ENCODE data around the gene KCNAB2.

KCNAB2 gene

GRCh38 chr1:6045561-6045960 is at the start of gene KCNAB2:
Gene KCNAB2 (plus strand): TSS chr1:6045888. CDS start chr1:6051537, 5,649 bp downstream.
- DNase-seq (ENCODE audit: insufficient read length, low spot score) = no peak
- no peak for FAIRE-seq

DNA sequence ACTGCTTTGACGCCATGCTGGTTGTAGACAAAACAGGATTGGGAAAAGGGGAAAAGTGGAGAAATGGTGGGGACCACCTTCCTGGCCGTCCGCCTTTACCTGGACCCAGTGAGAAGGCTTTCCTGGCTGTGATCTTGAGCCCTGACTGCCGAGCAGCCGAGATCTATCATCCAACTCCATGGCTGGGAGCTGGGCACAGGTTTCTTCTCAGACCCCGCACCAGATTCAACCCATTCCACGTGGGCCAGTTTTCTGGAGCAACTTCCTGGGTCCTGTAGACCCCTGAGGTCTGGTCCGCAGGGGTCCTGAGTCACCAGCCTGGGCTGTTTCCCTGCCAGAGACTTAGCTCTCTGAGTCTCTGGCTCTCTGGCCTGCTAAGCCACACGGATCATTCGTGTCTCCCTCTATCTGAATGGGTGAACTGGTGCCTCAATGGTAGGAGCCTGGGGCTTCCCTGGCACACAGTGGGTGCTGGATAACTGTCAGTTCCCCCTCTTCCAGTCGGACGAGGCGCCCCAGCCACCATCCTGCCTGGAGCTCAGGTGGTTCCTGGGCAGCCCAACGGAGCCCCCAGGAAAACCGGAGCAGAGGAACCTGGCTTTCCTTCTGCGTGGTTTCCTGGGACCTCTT is 48.9 kb upstream of the KCNAB2 start:
- DNase-seq (ENCODE audit: insufficient read length, low spot score) = no peak
- FAIRE-seq = no peak

GRCh38 chr1:5997316-5997715 is 48.4 kb upstream of the KCNAB2 start:
- FAIRE-seq (no peak), DNase-seq (ENCODE audit: insufficient read length, low spot score) (no peak)

DNA sequence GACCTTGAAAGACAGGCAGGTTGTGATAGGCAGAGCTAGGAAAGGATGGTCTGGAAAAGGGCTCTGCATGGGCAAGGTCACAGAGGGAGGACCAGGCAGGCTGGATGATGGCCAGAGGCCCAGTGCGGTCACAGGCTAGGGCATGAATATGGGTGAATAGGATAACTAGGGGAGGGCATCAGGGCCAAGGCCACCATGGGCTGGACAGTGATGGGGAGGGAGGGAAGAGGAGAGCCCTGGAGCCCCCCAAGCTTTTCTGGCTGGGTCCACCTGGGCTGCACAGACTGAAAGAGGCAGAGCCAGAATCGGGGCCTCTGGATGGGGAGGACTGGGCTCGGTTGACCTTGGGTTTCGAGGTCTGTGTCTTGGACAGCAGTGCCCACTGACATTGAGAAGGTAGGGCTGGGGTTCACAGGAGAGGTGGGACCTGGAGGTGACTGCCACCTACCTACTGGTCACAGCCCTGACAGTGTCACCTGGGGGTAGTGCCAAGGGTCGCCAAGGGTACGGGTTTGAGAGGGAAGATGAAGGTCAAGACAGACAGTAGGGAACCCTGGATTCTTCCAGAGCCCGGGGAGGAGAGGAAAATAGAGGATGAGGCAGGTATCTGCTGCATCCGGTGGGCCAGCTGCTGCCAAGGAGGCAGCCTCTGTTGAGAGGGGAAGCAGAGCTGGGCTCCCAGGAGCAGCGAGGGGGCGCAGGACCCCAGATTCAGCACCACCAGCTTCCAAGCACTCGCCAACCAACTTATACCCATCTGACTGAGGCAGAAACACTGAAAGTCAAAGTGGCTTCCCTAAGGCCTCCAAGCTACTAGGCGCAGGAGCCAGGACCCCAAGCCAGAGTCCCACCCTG is 47.4 kb upstream of the KCNAB2 start:
- DNase-seq (ENCODE audit: insufficient read length, low spot score) = no peak
- FAIRE-seq = no peak

- FAIRE-seq (no peak), DNase-seq (ENCODE audit: insufficient read length, low spot score) (no peak)
Observed at GRCh38 chr1:5998906-5999301, 46.8 kb upstream of the KCNAB2 start.

DNA sequence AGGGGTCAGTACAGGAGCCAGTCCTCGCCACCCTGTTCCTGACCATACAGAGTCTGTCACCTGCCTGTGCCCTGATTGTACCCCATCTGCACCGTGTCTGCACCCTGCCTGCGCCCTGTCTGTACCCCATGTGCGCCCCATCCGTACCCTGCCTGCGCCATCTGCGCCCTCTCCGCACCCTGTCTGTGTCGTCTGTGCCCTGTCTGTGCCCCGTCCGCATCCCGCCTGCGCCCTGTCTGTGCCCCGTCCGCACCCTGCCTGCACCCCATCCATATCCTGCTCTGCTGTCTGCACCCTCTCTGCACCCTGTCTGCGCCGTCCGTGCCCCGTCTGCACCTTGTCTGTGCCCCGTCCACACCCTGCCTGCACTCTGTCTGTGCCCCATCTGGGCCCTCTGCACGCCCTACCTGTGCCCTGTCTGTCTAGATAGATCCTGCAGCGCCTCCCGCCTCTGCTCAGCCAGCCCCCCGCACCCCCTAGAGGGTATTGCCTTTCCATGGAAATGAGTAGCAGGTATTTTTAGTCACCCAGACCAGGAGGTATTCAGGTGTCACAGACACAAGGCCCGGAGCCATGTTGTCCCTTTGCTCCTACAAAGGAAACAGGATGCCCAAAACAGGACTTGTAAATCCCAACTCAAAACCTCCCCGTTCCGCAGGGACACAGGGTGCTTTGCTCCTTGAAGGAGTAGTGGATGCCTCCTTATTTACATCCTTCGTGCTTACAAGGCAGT is 45.8 kb upstream of the KCNAB2 start:
- FAIRE-seq (no peak), DNase-seq (ENCODE audit: insufficient read length, low spot score) (no peak)

GRCh38 chr1:6000444-6001288 is 45.0 kb upstream of the KCNAB2 start:
- DNase-seq (ENCODE audit: insufficient read length, low spot score) (no peak), FAIRE-seq (no peak)

GRCh38 chr1:6001992-6002576 is 43.6 kb upstream of the KCNAB2 start:
- DNase-seq (ENCODE audit: insufficient read length, low spot score) = no peak

DNA sequence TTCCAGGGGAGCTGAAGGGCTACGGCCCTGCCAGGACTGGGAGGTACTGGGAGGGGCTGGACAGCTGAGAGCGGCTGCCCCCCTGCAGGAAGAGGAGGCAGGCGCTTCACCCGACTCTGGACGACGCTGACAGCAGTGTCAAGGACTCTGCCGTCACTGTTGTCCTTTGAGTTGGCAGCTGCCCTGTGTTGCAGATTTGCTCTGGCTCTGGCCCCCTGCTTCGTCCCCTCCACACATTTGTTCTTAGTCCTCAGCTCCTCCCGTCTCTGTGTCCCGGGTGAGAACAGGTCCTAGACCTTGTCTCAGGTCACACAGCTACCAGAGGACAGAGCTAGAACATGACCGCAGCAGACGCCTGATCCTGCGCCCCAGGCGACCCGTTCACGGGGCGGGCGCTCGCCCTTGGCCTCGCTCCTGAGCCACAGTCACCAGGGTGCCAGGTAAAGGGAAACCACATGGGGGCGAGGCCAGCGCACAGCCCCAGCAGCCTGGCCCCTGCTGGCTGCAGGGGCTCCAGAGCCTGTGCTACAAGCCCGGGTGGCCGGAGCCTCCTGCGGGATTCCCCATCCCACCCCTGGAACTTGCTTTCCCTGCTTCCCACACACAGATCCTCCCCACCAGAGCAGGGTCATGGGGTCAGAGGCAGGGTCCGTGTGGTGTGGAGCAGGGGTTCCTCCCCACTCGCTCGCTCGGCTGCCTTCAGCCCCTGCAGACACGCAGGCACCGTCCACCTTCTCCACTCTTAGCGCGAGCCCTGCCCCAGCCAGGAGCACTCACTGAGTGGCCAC is 42.8 kb upstream of the KCNAB2 start:
- DNase-seq (ENCODE audit: insufficient read length, low spot score) (no peak), FAIRE-seq (no peak)

More at GRCh38 chr1:6001992-6002576, 43.6 kb upstream of the KCNAB2 start:
- no peak for FAIRE-seq

- FAIRE-seq = no peak
- no peak for DNase-seq (ENCODE audit: insufficient read length, low spot score)
Observed at GRCh38 chr1:6003568-6004411, 41.9 kb upstream of the KCNAB2 start.

DNA sequence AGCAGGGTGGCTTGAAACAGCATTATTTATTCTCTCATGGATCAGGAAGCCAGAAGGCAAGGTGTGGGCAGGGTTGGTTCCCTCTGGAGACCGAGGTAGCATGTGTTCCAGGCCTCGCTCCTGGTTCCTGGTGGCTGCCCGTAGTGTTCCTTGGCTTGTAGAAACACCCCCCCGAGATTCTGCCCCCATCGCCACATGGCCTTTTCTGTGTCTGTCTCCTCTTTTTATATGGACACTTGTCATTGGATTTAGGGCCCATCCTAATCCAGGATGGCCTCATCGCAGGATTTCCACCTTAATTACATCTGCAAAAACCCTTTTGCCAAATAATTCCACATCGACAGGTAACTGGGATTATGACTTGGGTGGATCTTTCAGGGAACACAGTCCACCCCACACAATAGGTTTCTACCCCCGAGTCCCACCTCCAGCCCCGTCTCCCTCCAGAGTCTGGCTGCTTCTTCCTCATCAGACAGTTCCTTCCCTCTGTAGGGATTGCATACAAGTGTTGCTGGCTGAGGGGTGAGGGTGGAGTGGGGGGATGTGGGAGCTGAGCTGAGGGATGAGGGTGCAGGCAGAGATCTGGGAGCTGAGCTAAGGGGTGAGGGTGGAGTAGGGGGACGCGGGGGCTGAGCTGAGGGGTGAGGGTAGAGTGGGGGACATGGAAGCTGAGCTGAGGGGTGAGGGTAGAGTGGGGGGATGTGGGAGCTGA is 41.1 kb upstream of the KCNAB2 start:
- FAIRE-seq (no peak), DNase-seq (ENCODE audit: insufficient read length, low spot score) (no peak)

- DNase-seq (ENCODE audit: insufficient read length, low spot score) = no peak
- no peak for FAIRE-seq
Observed at GRCh38 chr1:6005276-6005917, 40.3 kb upstream of the KCNAB2 start.

GRCh38 chr1:6006882-6007281 is 38.8 kb upstream of the KCNAB2 start:
- no peak for FAIRE-seq
- no peak for DNase-seq (ENCODE audit: insufficient read length, low spot score)

- DNase-seq (ENCODE audit: insufficient read length, low spot score) (no peak), FAIRE-seq (no peak)
Observed at GRCh38 chr1:6007318-6008083, 38.2 kb upstream of the KCNAB2 start.

DNA sequence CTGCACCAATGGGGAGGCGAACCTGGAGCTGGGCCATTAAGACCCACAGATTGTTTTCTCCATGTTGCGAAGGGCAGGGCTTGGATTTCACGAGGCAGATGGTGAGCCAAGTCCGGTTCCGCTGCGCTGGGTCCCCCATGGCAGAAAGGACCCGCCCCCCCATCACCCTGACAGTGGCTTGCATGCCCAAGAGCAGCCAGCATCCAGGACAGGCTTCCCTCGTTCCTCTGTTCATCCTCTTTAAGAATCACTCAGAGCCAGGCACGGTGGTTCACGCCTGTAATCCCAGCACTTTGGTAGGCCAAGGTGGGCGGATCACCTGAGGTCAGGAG is 37.6 kb upstream of the KCNAB2 start:
- FAIRE-seq = no peak
- no peak for DNase-seq (ENCODE audit: insufficient read length, low spot score)

DNA sequence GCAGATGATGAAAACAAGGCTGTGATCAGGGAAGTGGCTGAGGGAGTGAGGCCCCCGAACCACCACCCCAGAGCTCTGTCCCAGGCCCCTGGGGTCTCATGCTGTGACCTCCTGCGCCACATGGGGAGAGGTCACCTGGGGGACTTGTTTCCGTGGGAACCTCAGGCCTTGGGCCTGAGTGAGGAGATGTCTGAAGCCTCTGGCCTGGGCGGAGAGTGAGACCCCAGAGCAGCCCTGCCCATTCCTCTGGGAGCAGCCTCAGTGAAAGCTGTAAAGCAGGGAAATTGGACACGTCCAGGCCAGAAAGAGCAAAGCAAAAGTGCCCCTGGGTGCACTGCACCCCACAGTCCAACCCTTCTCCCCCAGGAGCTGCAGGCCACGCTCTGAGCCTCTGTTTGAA is 37.0 kb upstream of the KCNAB2 start:
- no peak for FAIRE-seq

More for the DNA sequence above, 37.0 kb upstream of the KCNAB2 start:
- no peak for DNase-seq (ENCODE audit: insufficient read length, low spot score)
